Neural progenitor cell (in vitro differentiated cells): ENCODE results near the gene FYB2. TPM values are rescaled to one million over a fixed set of nuclear protein-coding genes. Genes with fewer than 3 reads are reported as not detected.
A peak's percentile ranks its signal among the peaks of the same experiment; 100 is the strongest.

Experiments
- DNase-seq: peaks from one replicate; pipeline ENCODE4 v3.0.0-alpha.2; 2016; ENCODE audit warnings: low spot score
- H2AFZ ChIP-seq: fragments of 200-600 bp; sonication (generic); replicated peaks from 2 replicates; pipeline ENCODE4 v1.6.1; 2016; ENCODE audit warnings: antibody characterized with exemption
- H3F3A ChIP-seq: fragments of 200-600 bp; sonication (generic); 2 replicates; pipeline ENCODE4 v1.6.1; 2016; ENCODE audit warnings: antibody characterized with exemption, low read depth
- H3K27ac ChIP-seq: fragments of 200-600 bp; sonication (generic); 2 replicates; pipeline ENCODE4 v1.5.1; 2016; ENCODE audit warnings: mild to moderate bottlenecking
- H3K27me3 ChIP-seq: fragments of 200-600 bp; sonication (generic); 2 replicates; pipeline ENCODE4 v1.6.1; 2016; ENCODE audit warnings: mild to moderate bottlenecking, moderate library complexity
- H3K36me3 ChIP-seq: fragments of 200-600 bp; sonication (generic); 2 replicates; pipeline ENCODE4 v1.5.1; 2016
- H3K4me1 ChIP-seq: fragments of 200-600 bp; sonication (generic); 2 replicates; pipeline ENCODE4 v1.6.1; 2016; ENCODE audit warnings: mixed run types
- H3K4me2 ChIP-seq: fragments of 200-600 bp; sonication (generic); 2 replicates; pipeline ENCODE4 v1.6.1; 2016
- H3K4me3 ChIP-seq: fragments of 200-600 bp; sonication (generic); 2 replicates; pipeline ENCODE4 v1.5.1; 2016
- H3K79me2 ChIP-seq: fragments of 200-600 bp; sonication (generic); 2 replicates; pipeline ENCODE4 v1.6.1; 2016; ENCODE audit warnings: low read depth
- H3K9ac ChIP-seq: fragments of 200-600 bp; sonication (generic); 2 replicates; pipeline ENCODE4 v1.6.1; 2016
- H3K9me3 ChIP-seq: fragments of 200-600 bp; sonication (generic); 2 replicates; pipeline ENCODE4 v1.5.1; 2016; ENCODE audit warnings: low read depth
- H4K20me1 ChIP-seq: fragments of 200-600 bp; sonication (generic); 2 replicates; pipeline ENCODE4 v1.6.1; 2016; ENCODE audit warnings: low read depth
- H3K27ac Mint-ChIP-seq: 3 replicates; pipeline ENCODE4 v1.8.0; 2021; ENCODE audit warnings: mixed read lengths
- H3K27me3 Mint-ChIP-seq: 2 replicates; pipeline ENCODE4 v1.8.0; 2022; ENCODE audit warnings: low read depth, mild to moderate bottlenecking, inconsistent platforms, moderate library complexity, mixed read lengths; ENCODE audit not compliant: insufficient read depth
- H3K36me3 Mint-ChIP-seq: 3 replicates; pipeline ENCODE4 v1.8.0; 2021; ENCODE audit warnings: mixed read lengths
- H3K4me1 Mint-ChIP-seq: 3 replicates; pipeline ENCODE4 v1.8.0; 2021; ENCODE audit warnings: mixed read lengths
- H3K4me3 Mint-ChIP-seq: 3 replicates; pipeline ENCODE4 v1.8.0; 2021; ENCODE audit warnings: mild to moderate bottlenecking, moderate library complexity, mixed read lengths
- H3K9me3 Mint-ChIP-seq: 3 replicates; pipeline ENCODE4 v1.8.0; 2020; ENCODE audit warnings: mixed read lengths
- EZH2 ChIP-seq: fragments of 200-600 bp; sonication (generic); IDR thresholded peaks from 2 replicates; pipeline ENCODE4 v1.6.1; 2017; ENCODE audit warnings: antibody characterized with exemption, mild to moderate bottlenecking, moderate library complexity
- EZH2phosphoT487 ChIP-seq: fragments of 200-600 bp; sonication (generic); IDR thresholded peaks from 2 replicates; pipeline ENCODE4 v1.6.1; 2017; ENCODE audit warnings: antibody characterized with exemption
- total RNA-seq: library from RNA; depleted of rRNA; stranded (reverse); fragments of >200 nt; gene quantifications from 2 replicates; pipeline ENCODE4 v1.2.3, GENCODE V29; 2015; ENCODE audit warnings: low replicate concordance
- TF ChIP-seq, protein P1 (sequence below): fragments of 200-600 bp; sonication (generic); IDR thresholded peaks from 2 replicates; pipeline ENCODE4 v1.5.1; 2017; ENCODE audit warnings: antibody characterized with exemption, mild to moderate bottlenecking

The FYB2 gene
- total RNA-seq, 1 donor from 2014 or later, result 8.9 TPM

DNA sequence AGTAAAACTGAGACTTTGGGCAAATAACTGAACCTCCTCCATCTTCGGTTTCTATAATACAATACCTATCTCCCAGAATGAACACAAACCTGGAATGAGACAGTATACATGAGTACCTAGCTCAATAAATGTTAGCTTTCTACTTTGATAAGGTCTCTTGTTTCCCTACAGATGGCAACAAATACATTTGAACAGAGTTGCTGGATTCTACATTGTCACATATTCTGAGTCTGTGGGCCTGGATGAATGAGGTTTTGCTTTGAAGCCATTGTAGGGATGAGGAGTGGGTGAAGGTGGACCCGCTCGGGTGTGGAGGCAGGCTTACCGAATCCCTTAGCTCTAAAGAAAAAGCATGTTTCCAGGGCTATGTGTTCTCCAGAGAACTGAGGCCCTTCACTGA is 13.9 kb upstream of the FYB2 start:
- Histone ChIP-seq H3K27ac (no peak overlapping the region), H3K4me2 (no peak overlapping the region), H3K9me3 (no peaks in the 10 kb centered on the region), H3F3A (peaks cover 3% of the 10 kb centered on the region), H3K27me3 (no peaks in the 10 kb centered on the region), H2AFZ (no peak overlapping the region), H3K4me1 (peaks cover 8% of the 10 kb centered on the region), H3K79me2 (no peaks in the 10 kb centered on the region), H3K36me3 (no peaks in the 10 kb centered on the region), H3K4me3 (no peak overlapping the region), H3K9ac (no peak overlapping the region), H4K20me1 (no peaks in the 10 kb centered on the region)
- Mint-ChIP-seq H3K27me3 (peaks cover 5% of the 10 kb centered on the region), H3K9me3 (peaks cover 3% of the 10 kb centered on the region), H3K4me3 (no peak overlapping the region), H3K27ac (no peak overlapping the region), H3K36me3 (peaks cover 1% of the 10 kb centered on the region), H3K4me1 (peaks cover 15% of the 10 kb centered on the region)
- DNase-seq, result no peak
- TF ChIP-seq, protein P1, sequence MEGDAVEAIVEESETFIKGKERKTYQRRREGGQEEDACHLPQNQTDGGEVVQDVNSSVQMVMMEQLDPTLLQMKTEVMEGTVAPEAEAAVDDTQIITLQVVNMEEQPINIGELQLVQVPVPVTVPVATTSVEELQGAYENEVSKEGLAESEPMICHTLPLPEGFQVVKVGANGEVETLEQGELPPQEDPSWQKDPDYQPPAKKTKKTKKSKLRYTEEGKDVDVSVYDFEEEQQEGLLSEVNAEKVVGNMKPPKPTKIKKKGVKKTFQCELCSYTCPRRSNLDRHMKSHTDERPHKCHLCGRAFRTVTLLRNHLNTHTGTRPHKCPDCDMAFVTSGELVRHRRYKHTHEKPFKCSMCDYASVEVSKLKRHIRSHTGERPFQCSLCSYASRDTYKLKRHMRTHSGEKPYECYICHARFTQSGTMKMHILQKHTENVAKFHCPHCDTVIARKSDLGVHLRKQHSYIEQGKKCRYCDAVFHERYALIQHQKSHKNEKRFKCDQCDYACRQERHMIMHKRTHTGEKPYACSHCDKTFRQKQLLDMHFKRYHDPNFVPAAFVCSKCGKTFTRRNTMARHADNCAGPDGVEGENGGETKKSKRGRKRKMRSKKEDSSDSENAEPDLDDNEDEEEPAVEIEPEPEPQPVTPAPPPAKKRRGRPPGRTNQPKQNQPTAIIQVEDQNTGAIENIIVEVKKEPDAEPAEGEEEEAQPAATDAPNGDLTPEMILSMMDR, result no peak
- no peak for TF ChIP-seq EZH2phosphoT487
- TF ChIP-seq EZH2, result no peak

DNA sequence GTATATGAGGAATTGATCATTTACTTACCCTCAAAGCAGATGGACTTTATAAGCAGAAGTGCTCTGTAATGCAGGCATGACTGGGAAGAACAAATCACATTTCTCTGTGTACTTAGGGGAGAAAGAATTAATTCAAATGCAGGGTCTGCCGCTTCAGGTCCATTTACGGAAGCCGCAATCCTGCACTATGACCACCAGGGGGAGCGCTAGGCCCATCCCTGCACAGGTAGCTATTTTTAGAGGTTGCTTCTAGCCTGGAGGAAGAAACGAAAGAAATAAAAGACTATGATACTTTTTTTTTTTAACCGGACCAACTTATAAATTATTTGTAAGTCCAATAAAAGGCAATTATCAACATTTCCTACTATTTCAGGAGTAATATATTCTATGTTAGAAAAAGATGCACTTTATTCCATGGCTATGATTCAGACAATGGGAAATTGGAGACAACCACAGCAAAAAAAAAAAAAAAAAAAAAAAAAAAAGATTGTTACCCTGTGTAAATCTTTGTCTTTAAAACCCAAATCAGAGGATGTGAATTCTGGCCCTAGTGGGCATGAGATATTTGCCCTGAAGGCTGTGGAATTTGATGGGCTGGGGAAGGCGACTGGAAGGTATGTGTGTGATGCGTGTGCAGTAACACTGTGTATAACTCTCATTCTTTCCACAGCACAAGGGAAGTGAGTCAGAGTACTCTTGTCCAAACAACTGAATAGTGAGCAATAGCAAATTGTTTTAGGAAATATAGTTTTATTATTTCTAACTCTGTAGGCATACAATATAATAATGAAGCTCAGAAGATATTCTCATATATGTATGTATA is 12.9 kb upstream of the FYB2 start:
- Mint-ChIP-seq H3K27me3 (peaks cover 2% of the 10 kb centered on the region), H3K36me3 (peaks cover 1% of the 10 kb centered on the region), H3K27ac (no peak overlapping the region), H3K4me3 (no peak overlapping the region), H3K9me3 (peaks cover 3% of the 10 kb centered on the region), H3K4me1 (peaks cover 8% of the 10 kb centered on the region)
- peak; percentile 76 for DNase-seq
- no peak overlapping the region for H3K9ac ChIP-seq
- no peak overlapping the region for H3K4me2 ChIP-seq
- no peak overlapping the region for H3K27ac ChIP-seq
- H3K9me3 ChIP-seq, result no peaks in the 10 kb centered on the region
- H3K4me1 ChIP-seq, result peaks cover under 1% of the 10 kb centered on the region
- no peaks in the 10 kb centered on the region for H3F3A ChIP-seq
- H3K79me2 ChIP-seq, result no peaks in the 10 kb centered on the region
- TF ChIP-seq, protein P1, result peak; percentile 99
- no peak for TF ChIP-seq EZH2phosphoT487
- H3K4me3 ChIP-seq, result no peak overlapping the region
- H3K36me3 ChIP-seq, result no peaks in the 10 kb centered on the region
- H2AFZ ChIP-seq, result no peak overlapping the region
- no peaks in the 10 kb centered on the region for H3K27me3 ChIP-seq
- no peaks in the 10 kb centered on the region for H4K20me1 ChIP-seq

DNA sequence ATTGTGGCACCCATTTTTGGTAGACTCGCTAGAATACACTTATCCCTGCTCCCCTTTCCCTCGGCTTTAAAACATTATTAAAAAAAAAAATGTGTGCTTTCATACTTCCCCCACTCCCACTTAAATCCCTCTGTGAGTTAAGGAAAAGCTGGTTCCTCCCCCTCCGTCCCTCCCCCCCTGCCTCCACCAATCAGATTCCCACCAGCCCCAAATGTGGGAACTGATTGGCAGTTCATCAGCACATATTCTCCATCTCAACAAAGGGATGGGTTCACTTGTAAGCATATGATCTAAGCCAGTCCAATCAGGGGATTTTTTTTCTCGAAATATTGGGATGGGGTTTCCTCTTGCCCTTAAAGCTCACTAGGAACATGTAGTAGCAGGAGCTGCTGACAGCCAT is 10.8 kb upstream of the FYB2 start:
- peaks cover 1% of the 10 kb centered on the region for H3K36me3 Mint-ChIP-seq

More for the DNA sequence above, 10.8 kb upstream of the FYB2 start:
- Histone ChIP-seq H3K9me3 (no peaks in the 10 kb centered on the region), H2AFZ (no peak overlapping the region), H3F3A (no peaks in the 10 kb centered on the region), H4K20me1 (no peaks in the 10 kb centered on the region), H3K27me3 (no peaks in the 10 kb centered on the region), H3K79me2 (no peaks in the 10 kb centered on the region), H3K4me1 (no peaks in the 10 kb centered on the region), H3K4me2 (no peak overlapping the region), H3K27ac (no peak overlapping the region), H3K4me3 (no peak overlapping the region), H3K9ac (no peak overlapping the region), H3K36me3 (no peaks in the 10 kb centered on the region)
- TF ChIP-seq EZH2 (no peak), EZH2phosphoT487 (no peak)
- TF ChIP-seq, protein P1, result no peak
- H3K4me3 Mint-ChIP-seq, result no peak overlapping the region
- DNase-seq, result no peak
- peaks cover 5% of the 10 kb centered on the region for H3K27me3 Mint-ChIP-seq
- H3K9me3 Mint-ChIP-seq, result peaks cover 3% of the 10 kb centered on the region
- H3K4me1 Mint-ChIP-seq, result peaks cover 11% of the 10 kb centered on the region
- no peak overlapping the region for H3K27ac Mint-ChIP-seq
